K562 (cell line): ENCODE results near the gene SPECC1L. TPM values are rescaled to one million over a fixed set of nuclear protein-coding genes. Genes with fewer than 3 reads are reported as not detected.

Experiments used
- ATAC-seq: fragments of 200-7000 bp; cut with Tn5 transposase; 3 replicates; pipeline ENCODE4 v1.9.1; 2020; ENCODE audit warnings: moderate library complexity
- BruUV-seq: library from RNA; stranded (reverse); fragments of 400-500 nt; replicated peaks from 2 replicates; lab custom pipeline; 2021; lab: Mats Ljungman, UMichigan
- CTCF ChIA-PET: fragments of 300-600 bp; formaldehyde crosslinking; extraction: SDS; loops from one replicate; lab custom pipeline; 2021; ENCODE audit warnings: low intra/inter-chr PET ratio; lab: Yijun Ruan, JAX
- POLR2A ChIA-PET: fragments of 300-600, 350-650 bp; sonication (Branson Sonifier 250); formaldehyde crosslinking; extraction: SDS; loops from one replicate; lab custom pipeline; 2021; ENCODE audit warnings: antibody characterized with exemption, inconsistent platforms; lab: Yijun Ruan, JAX
- DNase-seq, 4 experiments: peaks; one replicate each; pipeline versions ENCODE4 v3.0.0 to v3.0.0-alpha.2; 2011 to 2018; ENCODE audit warnings: low spot score in 3 of 4, mixed read lengths in 3 of 4; ENCODE audit errors: extremely low read depth in 1 of 4
- FAIRE-seq: peaks from 2 replicates; lab custom pipeline; 2011; peaks lifted over from hg19 to GRCh38; lab: Jason Lieb, UNC
- H2AFZ ChIP-seq: 2 replicates; pipeline ENCODE4 v1.6.0; 2011; ENCODE audit warnings: low read depth, low read length, control low read depth, inconsistent platforms
- H3K27ac ChIP-seq: fragments of 200-600 bp; 3 replicates; pipeline ENCODE4 v1.8.0; 2011; ENCODE audit warnings: low read depth, mild to moderate bottlenecking, control low read depth, inconsistent platforms, low read length, moderate library complexity, mixed read lengths; ENCODE audit errors: extremely low read depth
- H3K27me3 ChIP-seq, 2 experiments: fragments of 300-600 bp in 1 of 2; 2 replicates in 1 of 2; 3 replicates in 1 of 2; pipeline versions ENCODE4 v1.6.0 to v1.8.0; 2011; ENCODE audit warnings: inconsistent platforms in 2 of 2, low read length in 2 of 2, mild to moderate bottlenecking in 1 of 2, mixed read lengths in 1 of 2, moderate library complexity in 1 of 2; ENCODE audit not compliant: control insufficient read depth in 2 of 2, insufficient read depth in 2 of 2
- H3K36me3 ChIP-seq: fragments of 300-600 bp; 3 replicates; pipeline ENCODE4 v1.8.0; 2011; ENCODE audit warnings: mild to moderate bottlenecking, low read length, inconsistent platforms; ENCODE audit not compliant: control insufficient read depth, insufficient read depth
- H3K4me1 ChIP-seq, 2 experiments: fragments of 200-600 bp in 1 of 2; replicated peaks in 1 of 2; 2 replicates in 1 of 2; 3 replicates in 1 of 2; pipeline versions ENCODE4 v1.5.1 to v1.8.0; 2011; ENCODE audit warnings: inconsistent platforms in 2 of 2, low read length in 2 of 2, mild to moderate bottlenecking in 1 of 2, mixed read lengths in 1 of 2, moderate library complexity in 1 of 2; ENCODE audit not compliant: control insufficient read depth in 2 of 2, insufficient read depth in 2 of 2
- H3K4me2 ChIP-seq: 2 replicates; pipeline ENCODE4 v1.6.1; 2011; ENCODE audit warnings: low read length, control low read depth, inconsistent platforms, mixed read lengths; ENCODE audit not compliant: insufficient read depth
- H3K4me3 ChIP-seq: fragments of 200-600 bp; sonication (generic), shearing (Covaris generic); 2 replicates; pipeline ENCODE4 v1.5.1; 2016; ENCODE audit warnings: control low read depth, inconsistent platforms
- H3K79me2 ChIP-seq: fragments of 200-600 bp; 3 replicates; pipeline ENCODE4 v1.8.0; 2011; ENCODE audit warnings: low read length, inconsistent platforms; ENCODE audit not compliant: control insufficient read depth, insufficient read depth
- H3K9ac ChIP-seq, 2 experiments: 2 replicates each; pipeline versions ENCODE4 v1.6.0 to v1.6.1; 2011; ENCODE audit warnings: low read depth in 2 of 2, low read length in 2 of 2, control low read depth in 1 of 2, inconsistent platforms in 1 of 2, mild to moderate bottlenecking in 1 of 2, mixed read lengths in 1 of 2; ENCODE audit not compliant: insufficient read depth in 1 of 2
- H3K9me1 ChIP-seq: one replicate; pipeline ENCODE4 v1.6.0; 2011; ENCODE audit warnings: inconsistent platforms, mild to moderate bottlenecking, low read length, moderate library complexity; ENCODE audit not compliant: control insufficient read depth, insufficient read depth
- H3K9me3 ChIP-seq: replicated peaks from 2 replicates; pipeline ENCODE4 v1.5.1; 2011; ENCODE audit warnings: low read depth, low read length, inconsistent platforms; ENCODE audit not compliant: control insufficient read depth, insufficient read depth
- H4K20me1 ChIP-seq: replicated peaks from 2 replicates; pipeline ENCODE4 v1.6.1; 2011; ENCODE audit warnings: low read length, inconsistent platforms, mixed read lengths; ENCODE audit not compliant: control insufficient read depth, insufficient read depth
- CBX2 ChIP-seq: fragments of 200-600 bp; sonication (generic); IDR thresholded peaks from one replicate; pipeline ENCODE4 v1.6.1; 2012; ENCODE audit warnings: mild to moderate bottlenecking, low read length, inconsistent platforms; ENCODE audit not compliant: insufficient read depth, poor library complexity, severe bottlenecking
- GABPA ChIP-seq: fragments of 200-800 bp; sonication (Bioruptor generic); conservative IDR thresholded peaks from 2 replicates; pipeline ENCODE4 v1.6.1; 2016; ENCODE audit warnings: low read depth, missing genetic modification characterization, missing compliant biosample characterization
- GATAD2B ChIP-seq: fragments of 450-650 bp; IDR thresholded peaks from 2 replicates; pipeline ENCODE4 v1.6.1; 2017; ENCODE audit warnings: mild to moderate bottlenecking, borderline replicate concordance
- HDGF ChIP-seq: fragments of 450-650 bp; IDR thresholded peaks from 2 replicates; pipeline ENCODE4 v1.6.1; 2016
- JUNB ChIP-seq: fragments of 450-650 bp; formaldehyde crosslinking; conservative IDR thresholded peaks from 2 replicates; pipeline ENCODE4 v1.4.0; 2020; ENCODE audit warnings: mild to moderate bottlenecking
- JUND ChIP-seq, 2 experiments: IDR thresholded peaks; 2 replicates in 1 of 2; 3 replicates in 1 of 2; pipeline ENCODE4 v1.6.1; 2011; ENCODE audit warnings: borderline replicate concordance in 2 of 2, low read depth in 2 of 2, low read length in 2 of 2, improper control_type of control experiment in 1 of 2, missing biosample characterization in 1 of 2, missing genetic modification characterization in 1 of 2, missing genetic modification reagents in 1 of 2
- SMARCA4 ChIP-seq: fragments of 450-650 bp; IDR thresholded peaks from 2 replicates; pipeline ENCODE4 v1.6.1; 2016
- SPI1 ChIP-seq: IDR thresholded peaks from 2 replicates; pipeline ENCODE4 v1.6.1; 2011; ENCODE audit warnings: low read depth, low read length, control low read depth, borderline replicate concordance
- TARDBP ChIP-seq: fragments of 450-650 bp; IDR thresholded peaks from 2 replicates; pipeline ENCODE4 v1.6.1; 2016
- ZBTB1 ChIP-seq: sonication (generic); formaldehyde crosslinking; IDR thresholded peaks from 2 replicates; pipeline ENCODE4 v1.8.1; 2023; ENCODE audit warnings: missing genetic modification reagents, low read depth, mild to moderate bottlenecking, borderline replicate concordance
- ZNF76 ChIP-seq: fragments of 250-450 bp; sonication (Bioruptor Pico); IDR thresholded peaks from 2 replicates; pipeline ENCODE4 v1.4.0; 2020; ENCODE audit warnings: mild to moderate bottlenecking, moderate library complexity, borderline replicate concordance
- WGBS: fragments of 100-300 bp; shearing (Covaris generic); methylation state at CpG from one replicate; pipeline ENCODE4 v1.1.6; 2016; ENCODE audit warnings: low coverage, mixed read lengths; ENCODE audit not compliant: insufficient coverage; ENCODE audit errors: missing lambda C conversion rate; 5-methylcytosine and 5-hydroxymethylcytosine counted together
- in situ Hi-C: fragments of 300-500 bp; cut with MboI; formaldehyde crosslinking; loops from 4 replicates; pipeline ENCODE4 v1.15.0; 2018; ENCODE audit warnings: inconsistent platforms, mixed read lengths
- intact Hi-C: fragments of 100-400 bp; cut with micrococcal nuclease; formaldehyde crosslinking; loops from 2 replicates; pipeline ENCODE4 v1.14.2; 2022
- polyA plus RNA-seq, 8 experiments: library from polyadenylated mRNA; depleted of rRNA in 4 of 8; stranded (reverse) in 5 of 8; unstranded in 3 of 8; fragments of >200 nt; fragmentation: Nextera tagmentation in 2 of 8; fragmentation: Illumina TruSeq in 1 of 8; extraction: Ambion mirVana in 2 of 8; extraction: Trizol in 1 of 8; gene quantifications; 2 replicates each; pipeline versions ENCODE4 v1.2.1 to v1.2.3, GENCODE V29; 2011 to 2014; ENCODE audit warnings: inconsistent platforms in 1 of 8, missing spikeins in 1 of 8
- total RNA-seq, 7 experiments: library from RNA; depleted of rRNA in 6 of 7; stranded (reverse); fragments of >200 nt in 6 of 7; fragmentation: Illumina TruSeq in 2 of 7; extraction: Trizol in 2 of 7; gene quantifications; 2 replicates each; pipeline versions ENCODE4 v1.2.1 to v1.2.3, GENCODE V29; 2011 to 2021; ENCODE audit warnings: low replicate concordance in 1 of 7
- TF ChIP-seq, protein P1 (sequence below): fragments of 450-650 bp; formaldehyde crosslinking; IDR thresholded peaks from 2 replicates; pipeline ENCODE4 v1.4.0; 2020; ENCODE audit warnings: mild to moderate bottlenecking, moderate library complexity

SPECC1L gene
- total and polyA plus RNA-seq, 9 of the 15 experiments (the other 6 are each of a cell fraction or from before 2014, with no cell fraction given) = 1.4 to 27.9 (median 14.5) TPM

DNA sequence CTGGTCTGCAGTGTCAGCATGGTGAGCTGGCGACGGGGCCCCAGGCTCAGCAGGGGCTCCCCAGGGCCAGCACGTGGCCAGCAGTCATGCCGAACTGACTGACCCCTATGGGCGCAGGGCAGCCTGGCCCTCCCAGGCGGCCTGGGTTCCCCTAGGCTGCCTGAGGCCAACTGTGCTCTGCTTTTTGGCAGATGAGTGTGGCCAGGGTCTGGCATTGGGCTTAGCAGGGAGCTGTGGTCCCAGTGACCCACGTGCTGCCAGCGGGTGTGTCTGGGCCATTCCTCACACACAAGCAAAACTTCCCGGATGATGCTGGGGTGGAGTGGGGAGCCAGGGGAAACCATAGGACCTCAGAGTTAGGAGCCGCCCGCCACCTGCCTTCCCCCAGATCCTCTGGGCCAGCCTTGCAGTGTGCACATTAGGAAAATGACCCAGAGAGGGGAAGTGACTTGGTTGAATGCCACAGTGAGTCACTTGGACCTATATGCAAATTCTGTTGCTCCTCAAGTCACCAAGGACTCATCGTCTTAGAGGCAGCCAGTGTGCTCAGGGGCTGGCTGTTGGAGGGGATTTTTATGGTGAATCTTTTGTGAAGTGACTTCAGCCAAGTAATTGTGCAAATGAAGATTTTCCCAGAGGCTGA lies 163.3 kb downstream of the SPECC1L start:
- WGBS = 16% methylated on average over 4 of the region's 12 CpGs
- peaks cover 0 to 23% of the 10 kb centered on the region in 2 experiments; a peak in 3 of 5 replicates for H3K4me1 ChIP-seq
- in situ Hi-C loops = no loop called here
- ATAC-seq = no peak
- H3K27ac ChIP-seq = no peak overlapping the region
- H2AFZ ChIP-seq = no peak overlapping the region
- no peaks in the 10 kb centered on the region for H3K9me3 ChIP-seq
- no peak overlapping the region for H3K9ac ChIP-seq
- DNase-seq = peak in 1 of 4 experiments; percentile 18
- no TSS peak for BruUV-seq
- peaks cover 0 to 4% of the 10 kb centered on the region in 2 experiments; a peak in 1 of 5 replicates for H3K27me3 ChIP-seq
- H3K36me3 ChIP-seq = no peaks in the 10 kb centered on the region
- TF ChIP-seq GATAD2B (no peak), SPI1 (peak; percentile 75)
- TF ChIP-seq, all 486 proteins: peak for 1
- FAIRE-seq = no peak
- POLR2A ChIA-PET = interaction anchor here (0.6 kb wide), 2 partner anchors 88 to 540 kb away, joined by 3 to 5 read pairs; partner anchors contain the start of gene MIF
- H3K9me1 ChIP-seq = no peaks in the 10 kb centered on the region
- peaks cover 2% of the 10 kb centered on the region; the same call in 1 of the 2 replicates for H4K20me1 ChIP-seq
- no peak overlapping the region for H3K4me3 ChIP-seq
- intact Hi-C loops = no loop called here
- H3K4me2 ChIP-seq = no peak overlapping the region
- CTCF ChIA-PET = no interaction called here
- no peaks in the 10 kb centered on the region for H3K79me2 ChIP-seq

DNA sequence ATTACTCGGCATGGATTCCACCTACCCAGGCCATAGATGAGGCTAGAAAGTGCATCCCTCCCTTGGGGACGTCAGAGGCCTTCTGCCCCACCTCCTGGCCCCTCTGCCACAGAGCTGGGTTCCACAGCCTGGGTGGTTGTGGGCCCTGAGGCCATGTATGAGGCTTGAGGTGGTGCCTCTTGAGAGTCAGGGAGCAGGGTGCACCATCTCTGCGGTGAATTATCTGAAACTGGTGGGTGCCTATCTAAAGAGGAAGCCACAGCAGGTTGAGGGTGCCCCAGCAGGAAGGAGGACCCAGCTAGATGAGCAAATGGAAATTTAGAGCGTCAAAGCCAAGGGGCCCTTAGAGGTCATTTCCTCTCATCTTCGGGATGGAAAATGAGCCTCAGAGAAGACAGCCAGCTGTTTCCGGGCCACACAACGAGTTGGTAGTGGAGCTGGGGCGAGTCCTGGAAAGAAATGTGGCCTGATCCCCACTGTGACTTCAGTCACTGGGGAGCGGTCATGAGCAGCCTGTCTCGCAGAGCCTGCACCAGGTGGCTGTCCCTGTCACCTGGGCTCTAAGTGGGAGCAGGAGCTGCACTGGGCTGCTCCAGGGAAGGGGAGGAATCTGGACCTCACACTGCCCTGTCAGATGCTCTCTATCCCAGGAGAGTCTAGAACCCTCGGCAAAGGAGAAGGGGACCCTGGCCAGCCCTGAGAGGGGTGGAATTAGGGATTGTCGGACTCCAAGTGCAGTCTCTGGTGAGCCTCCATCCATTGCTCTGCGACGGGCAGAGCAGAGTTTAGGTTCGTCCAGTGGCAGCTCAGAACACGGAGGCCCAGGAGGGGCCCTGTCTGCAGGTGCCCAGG lies 164.1 kb downstream of the SPECC1L start:
- H3K9me3 ChIP-seq = no peaks in the 10 kb centered on the region
- no peak overlapping the region for H3K4me3 ChIP-seq
- DNase-seq (no peak), ATAC-seq (no peak), FAIRE-seq (no peak)
- POLR2A ChIA-PET = interaction anchor here (0.6 to 1.9 kb wide), 3 partner anchors 9 to 62 kb away, joined by 3 to 11 read pairs (median 3); no protein-coding TSS in a partner anchor
- BruUV-seq = no TSS peak
- H3K27ac ChIP-seq = no peak overlapping the region
- WGBS = 28% methylated on average over 15 of the region's 16 CpGs
- H4K20me1 ChIP-seq = peaks cover 2% of the 10 kb centered on the region; the same call in 1 of the 2 replicates
- intact Hi-C loops (no loop called here), in situ Hi-C loops (no loop called here)
- CTCF ChIA-PET = no interaction called here
- H3K27me3 ChIP-seq = peaks cover 0 to 4% of the 10 kb centered on the region in 2 experiments; a peak in 1 of 5 replicates
- H3K9me1 ChIP-seq = no peaks in the 10 kb centered on the region
- H3K4me2 ChIP-seq = no peak overlapping the region
- no peak overlapping the region for H2AFZ ChIP-seq
- H3K4me1 ChIP-seq = peaks cover 0 to 23% of the 10 kb centered on the region in 2 experiments; a peak in 3 of 5 replicates
- H3K79me2 ChIP-seq = no peaks in the 10 kb centered on the region
- no peak overlapping the region for H3K9ac ChIP-seq
- no peaks in the 10 kb centered on the region for H3K36me3 ChIP-seq
- no peak for TF ChIP-seq HDGF
- no peak for TF ChIP-seq ZBTB1 (CRISPR knock-in tag)
- no peak for TF ChIP-seq TARDBP
- 0 out of 2 replicates have a peak, but pooled peaks have one; percentile 15 for TF ChIP-seq SPI1
- no peak for TF ChIP-seq JUND (IDR thresholded peaks at IDR 0.05; ENCODE audit: borderline replicate concordance, low read depth, low read length)
- no peak for TF ChIP-seq JUND (tag; IDR thresholded peaks at IDR 0.05; ENCODE audit: borderline replicate concordance, low read depth, low read length)
- TF ChIP-seq JUNB (CRISPR knock-in tag) = no peak
- TF ChIP-seq SMARCA4 = no peak
- TF ChIP-seq, protein P1, sequence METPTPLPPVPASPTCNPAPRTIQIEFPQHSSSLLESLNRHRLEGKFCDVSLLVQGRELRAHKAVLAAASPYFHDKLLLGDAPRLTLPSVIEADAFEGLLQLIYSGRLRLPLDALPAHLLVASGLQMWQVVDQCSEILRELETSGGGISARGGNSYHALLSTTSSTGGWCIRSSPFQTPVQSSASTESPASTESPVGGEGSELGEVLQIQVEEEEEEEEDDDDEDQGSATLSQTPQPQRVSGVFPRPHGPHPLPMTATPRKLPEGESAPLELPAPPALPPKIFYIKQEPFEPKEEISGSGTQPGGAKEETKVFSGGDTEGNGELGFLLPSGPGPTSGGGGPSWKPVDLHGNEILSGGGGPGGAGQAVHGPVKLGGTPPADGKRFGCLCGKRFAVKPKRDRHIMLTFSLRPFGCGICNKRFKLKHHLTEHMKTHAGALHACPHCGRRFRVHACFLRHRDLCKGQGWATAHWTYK = peak; percentile 49; the same call in 1 of the 2 replicates
- peak; percentile 90 for TF ChIP-seq GABPA (tag)
- TF ChIP-seq ZNF76 (CRISPR knock-in tag) = no peak
- TF ChIP-seq CBX2 = no peak
